Muscle of arm (tissue), 12 donors: ENCODE data around the gene ZSWIM1. TPM values are rescaled to one million over a fixed set of nuclear protein-coding genes. Genes with fewer than 3 reads are reported as not detected.
"Not testable (repeated sequence)": the region's sequence is repeated elsewhere in the genome, so short reads cannot be mapped to it uniquely, and the experiment has no call there.

Experiments used
- DNase-seq: peaks from one replicate; pipeline ENCODE4 v3.0.0-alpha.2; 2013
- polyA plus RNA-seq, 12 donors: library from polyadenylated mRNA; unstranded; fragments of 120-200 nt; gene quantifications; one replicate each; pipeline ENCODE4 v1.2.1, GENCODE V29; 2013; ENCODE audit not compliant: insufficient read length in 12 of 12

ZSWIM1 gene
- polyA plus RNA-seq, 12 donors, result 5.0 to 14.3 (median 10.2) TPM; not detected in 1

- DNase-seq, result no peak
Observed at GRCh38 chr20:45886590-45887345, 5.7 kb downstream of the ZSWIM1 start.

GRCh38 chr20:45887346-45887715 is 6.3 kb downstream of the ZSWIM1 start, which contains the start of gene SPATA25:
SPATA25 (minus strand) TSS chr20:45887622; CDS start chr20:45887590, 32 bp downstream.
- DNase-seq, result no peak

GRCh38 chr20:45888681-45889080 is 7.7 kb downstream of the ZSWIM1 start:
- no peak for DNase-seq

GRCh38 chr20:45890077-45890984 is 9.3 kb downstream of the ZSWIM1 start:
- DNase-seq, result peak; percentile 86

- peak; percentile 94 for DNase-seq
Observed at GRCh38 chr20:45890985-45891983, 10.3 kb downstream of the ZSWIM1 start, which contains the start of the genes CTSA and NEURL2. CTSA (plus strand) TSS chr20:45891335; CDS start chr20:45891569, 234 bp downstream. NEURL2 (minus strand) TSS chr20:45891208; CDS start chr20:45890991, 217 bp downstream.

- DNase-seq, result no peak
Observed at GRCh38 chr20:45892049-45892825, 11.2 kb downstream of the ZSWIM1 start.

- no peak for DNase-seq
Observed at GRCh38 chr20:45892828-45893500, 11.9 kb downstream of the ZSWIM1 start.

- no peak for DNase-seq
Observed at GRCh38 chr20:45893831-45894230, 12.8 kb downstream of the ZSWIM1 start.

GRCh38 chr20:45894797-45895196 is 13.8 kb downstream of the ZSWIM1 start:
- no peak for DNase-seq

GRCh38 chr20:45896641-45897161 is 15.7 kb downstream of the ZSWIM1 start:
- no peak for DNase-seq

GRCh38 chr20:45897289-45897688 is 16.3 kb downstream of the ZSWIM1 start:
- no peak for DNase-seq

GRCh38 chr20:45897692-45898091 is 16.7 kb downstream of the ZSWIM1 start:
- DNase-seq, result no peak

- no peak for DNase-seq
Observed at GRCh38 chr20:45898285-45898684, 17.3 kb downstream of the ZSWIM1 start.

GRCh38 chr20:45899046-45899835 is 18.2 kb downstream of the ZSWIM1 start:
- DNase-seq, result no peak

GRCh38 chr20:45901332-45901731 is 20.3 kb downstream of the ZSWIM1 start:
- not testable (repeated sequence) for DNase-seq

GRCh38 chr20:45902199-45902701 is 21.2 kb downstream of the ZSWIM1 start:
- no peak for DNase-seq

- no peak for DNase-seq
Observed at GRCh38 chr20:45904583-45905504, 23.8 kb downstream of the ZSWIM1 start.
